ENCODE data around the gene TAF6L. TPM values are rescaled to one million over a fixed set of nuclear protein-coding genes. Genes with fewer than 3 reads are reported as not detected.

The TAF6L gene
- polyA plus RNA-seq, 3 donors: 5.1 to 35.5 (median 5.3) TPM

DNA sequence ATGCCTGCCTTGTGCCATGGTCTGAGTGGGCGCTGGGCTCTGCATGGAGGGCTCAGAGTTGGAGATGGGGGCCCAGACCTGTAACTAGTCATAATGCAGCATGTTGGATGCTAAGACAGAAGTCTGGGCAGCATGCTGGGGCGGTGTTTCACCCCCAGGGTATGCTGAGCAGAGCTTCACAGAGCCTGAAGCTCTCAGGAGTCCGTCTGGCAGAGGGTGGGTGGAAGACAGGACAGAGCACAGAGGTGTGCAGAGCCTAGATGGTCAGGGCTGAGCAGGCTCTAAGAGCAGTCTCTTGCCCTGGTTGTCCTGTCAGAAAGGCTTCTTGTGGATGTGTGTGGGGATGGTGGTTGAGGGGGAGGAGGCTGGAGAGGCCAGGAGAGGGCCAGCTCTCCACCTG lies 7.2 kb downstream of the TAF6L start:
- WGBS (ENCODE audit: insufficient coverage): 100% methylated on average over 3 of the region's 3 CpGs

DNA sequence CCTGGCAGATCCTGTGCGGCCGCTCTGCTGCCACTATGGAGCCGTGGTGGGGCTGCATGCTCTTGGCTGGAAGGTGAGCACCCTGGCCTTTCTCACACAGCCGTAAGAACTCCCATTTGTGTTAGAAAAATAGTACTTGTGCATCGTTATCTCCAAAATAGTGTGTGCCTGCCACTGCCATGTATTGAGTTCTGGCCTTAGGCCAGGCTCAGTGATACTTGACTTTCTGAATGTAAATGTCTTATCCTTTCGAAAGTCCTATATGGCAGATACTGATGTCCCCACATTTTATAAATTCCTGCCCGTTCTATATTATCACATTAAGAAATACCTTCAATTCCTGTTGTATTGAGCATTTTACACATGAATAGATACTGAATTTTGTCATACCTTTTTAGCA lies 11.6 kb downstream of the TAF6L start:
- Histone ChIP-seq H3K9me3 (replicated peaks in 1 of 2; ENCODE audit: control insufficient read depth in 1 of 2, insufficient read depth in 1 of 2, low read length in 2 of 2) (no peaks in the 10 kb centered on the region), H3K9ac (ENCODE audit: insufficient read depth, low read length, poor library complexity, severe bottlenecking) (no peak overlapping the region), H4K20me1 (ENCODE audit: insufficient read depth, low read length) (no peaks in the 10 kb centered on the region), H3K27ac (ENCODE audit: low read depth in 1 of 2, low read length in 2 of 2) (no peak overlapping the region), H3K4me2 (replicated peaks; ENCODE audit: extremely low read depth, low read length, poor library complexity, severe bottlenecking) (no peak overlapping the region), H3K36me3 (replicated peaks in 1 of 2; ENCODE audit: control insufficient read depth in 1 of 2, insufficient read depth in 2 of 2, low read length in 2 of 2) (peaks cover 24 to 27% of the 10 kb centered on the region in 2 donors), H3K27me3 (ENCODE audit: control insufficient read depth in 2 of 2, insufficient read depth in 2 of 2, low read length in 2 of 2) (no peaks in the 10 kb centered on the region), H3K4me1 (ENCODE audit: control insufficient read depth in 1 of 2, insufficient read depth in 2 of 2, low read length in 2 of 2) (peaks cover 8 to 13% of the 10 kb centered on the region in 2 donors), H3K79me2 (ENCODE audit: insufficient read depth, low read length) (peaks cover 21% of the 10 kb centered on the region), H2AFZ (ENCODE audit: insufficient read depth, low read depth, low read length, poor library complexity, severe bottlenecking) (no peak overlapping the region), H3K4me3 (replicated peaks in 1 of 3; ENCODE audit: low read depth in 2 of 3, low read length in 3 of 3) (no peak overlapping the region)
- Mint-ChIP-seq H3K4me3 (no peak overlapping the region), H3K27ac (peak overlapping the region in 2 of 7 donors; percentile 25 to 49), H3K9me3 (peaks cover 0 to 3% (median 0%) of the 10 kb centered on the region in 7 donors), H3K36me3 (peaks cover 24 to 45% of the 10 kb centered on the region in 2 donors), H3K27me3 (ENCODE audit: low read depth in 3 of 3) (peaks cover 0 to 1% (median 0%) of the 10 kb centered on the region in 3 donors), H3K4me1 (peaks cover 10% of the 10 kb centered on the region)
- TF ChIP-seq, protein P1, sequence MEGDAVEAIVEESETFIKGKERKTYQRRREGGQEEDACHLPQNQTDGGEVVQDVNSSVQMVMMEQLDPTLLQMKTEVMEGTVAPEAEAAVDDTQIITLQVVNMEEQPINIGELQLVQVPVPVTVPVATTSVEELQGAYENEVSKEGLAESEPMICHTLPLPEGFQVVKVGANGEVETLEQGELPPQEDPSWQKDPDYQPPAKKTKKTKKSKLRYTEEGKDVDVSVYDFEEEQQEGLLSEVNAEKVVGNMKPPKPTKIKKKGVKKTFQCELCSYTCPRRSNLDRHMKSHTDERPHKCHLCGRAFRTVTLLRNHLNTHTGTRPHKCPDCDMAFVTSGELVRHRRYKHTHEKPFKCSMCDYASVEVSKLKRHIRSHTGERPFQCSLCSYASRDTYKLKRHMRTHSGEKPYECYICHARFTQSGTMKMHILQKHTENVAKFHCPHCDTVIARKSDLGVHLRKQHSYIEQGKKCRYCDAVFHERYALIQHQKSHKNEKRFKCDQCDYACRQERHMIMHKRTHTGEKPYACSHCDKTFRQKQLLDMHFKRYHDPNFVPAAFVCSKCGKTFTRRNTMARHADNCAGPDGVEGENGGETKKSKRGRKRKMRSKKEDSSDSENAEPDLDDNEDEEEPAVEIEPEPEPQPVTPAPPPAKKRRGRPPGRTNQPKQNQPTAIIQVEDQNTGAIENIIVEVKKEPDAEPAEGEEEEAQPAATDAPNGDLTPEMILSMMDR (IDR thresholded peaks at IDR 0.05): no peak
- WGBS (ENCODE audit: insufficient coverage): 100% methylated on average over 1 of the region's 7 CpGs
- DNase-seq: no peak
- intact Hi-C loops (cut with micrococcal nuclease): loop anchor here in 1 of 2 donors (10.0 kb wide), 1 partner anchor 188 kb away; the partner anchor contains the start of gene TUT1

More for the DNA sequence above, 7.2 kb downstream of the TAF6L start:
- Mint-ChIP-seq H3K27ac (peak overlapping the region in 3 of 7 donors; percentile 37 to 74 (median 52)), H3K36me3 (peaks cover 47 to 72% of the 10 kb centered on the region in 2 donors), H3K27me3 (ENCODE audit: low read depth in 3 of 3) (peaks cover 0 to 1% (median 0%) of the 10 kb centered on the region in 3 donors), H3K4me1 (peaks cover 12% of the 10 kb centered on the region), H3K9me3 (peaks cover 0 to 7% (median 2%) of the 10 kb centered on the region in 7 donors), H3K4me3 (no peak overlapping the region)
- TF ChIP-seq, protein P1 (IDR thresholded peaks at IDR 0.05): no peak
- Histone ChIP-seq H3K36me3 (replicated peaks in 1 of 2; ENCODE audit: control insufficient read depth in 1 of 2, insufficient read depth in 2 of 2, low read length in 2 of 2) (peaks cover 38 to 49% of the 10 kb centered on the region in 2 donors), H4K20me1 (ENCODE audit: insufficient read depth, low read length) (no peaks in the 10 kb centered on the region), H3K79me2 (ENCODE audit: insufficient read depth, low read length) (peaks cover 7% of the 10 kb centered on the region), H3K27me3 (ENCODE audit: control insufficient read depth in 2 of 2, insufficient read depth in 2 of 2, low read length in 2 of 2) (no peaks in the 10 kb centered on the region), H3K4me2 (replicated peaks; ENCODE audit: extremely low read depth, low read length, poor library complexity, severe bottlenecking) (no peak overlapping the region), H3K9ac (ENCODE audit: insufficient read depth, low read length, poor library complexity, severe bottlenecking) (no peak overlapping the region), H2AFZ (ENCODE audit: insufficient read depth, low read depth, low read length, poor library complexity, severe bottlenecking) (no peak overlapping the region), H3K4me1 (ENCODE audit: control insufficient read depth in 1 of 2, insufficient read depth in 2 of 2, low read length in 2 of 2) (peaks cover 8 to 14% of the 10 kb centered on the region in 2 donors), H3K27ac (ENCODE audit: low read depth in 1 of 2, low read length in 2 of 2) (no peak overlapping the region), H3K4me3 (replicated peaks in 1 of 3; ENCODE audit: low read depth in 2 of 3, low read length in 3 of 3) (no peak overlapping the region), H3K9me3 (replicated peaks in 1 of 2; ENCODE audit: control insufficient read depth in 1 of 2, insufficient read depth in 1 of 2, low read length in 2 of 2) (no peaks in the 10 kb centered on the region)
- intact Hi-C loops (cut with micrococcal nuclease): no loop called here
- no peak for DNase-seq

Data from CD14-positive monocyte (primary cell).